Measurements from ENCODE around the gene ZNF516. TPM values are rescaled to one million over a fixed set of nuclear protein-coding genes. Genes with fewer than 3 reads are reported as not detected.

Gene ZNF516
- total RNA-seq, 1 experiment from 2014 or later = 22.6 TPM

DNA sequence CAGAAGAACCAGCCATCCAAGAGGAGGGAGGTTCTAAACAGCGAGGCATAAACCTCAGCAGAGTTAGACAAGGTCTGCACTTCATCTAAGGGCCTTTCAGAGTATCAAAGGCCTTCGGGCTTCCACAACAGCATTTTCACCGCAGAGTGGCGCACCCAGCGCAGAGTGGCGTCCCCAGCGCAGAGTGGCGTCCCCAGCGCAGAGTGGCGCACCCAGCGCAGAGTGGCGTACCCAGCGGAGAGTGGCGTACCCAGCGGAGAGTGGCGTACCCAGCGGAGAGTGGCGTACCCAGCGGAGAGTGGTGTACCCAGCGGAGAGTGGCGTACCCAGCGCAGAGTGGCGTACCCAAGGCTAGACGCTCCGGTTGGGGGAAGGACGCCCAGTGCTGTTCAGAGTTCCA is 137.9 kb downstream of the ZNF516 start:
- H2BK120ac ChIP-seq (ENCODE audit: low read depth, low read length, poor library complexity, severe bottlenecking) = no peak overlapping the region
- H3T11ph ChIP-seq (ENCODE audit: low read length) = no peak overlapping the region
- WGBS (ENCODE audit: extremely low coverage, insufficient read length, low lambda C conversion rate) = no CpG with 5 or more reads among the region's 26 CpGs
- no peak overlapping the region for H2BK5ac ChIP-seq (ENCODE audit: insufficient read length, low read length)
- no peak overlapping the region for H2BK15ac ChIP-seq (ENCODE audit: low read depth, low read length)
- H2AFZ ChIP-seq (ENCODE audit: low read length) = no peak overlapping the region
- no peak overlapping the region for H4K91ac ChIP-seq (ENCODE audit: insufficient read length, low read depth, low read length)
- no peak overlapping the region for H4K5ac ChIP-seq (ENCODE audit: insufficient read length, low read depth, low read length)
- H3K4me3 Mint-ChIP-seq = no peak overlapping the region
- H3K79me1 ChIP-seq (ENCODE audit: insufficient read depth, low read depth, low read length, poor library complexity, severe bottlenecking) = no peaks in the 10 kb centered on the region
- H2BK20ac ChIP-seq (ENCODE audit: low read depth, low read length, poor library complexity, severe bottlenecking) = no peak overlapping the region
- H2BK12ac ChIP-seq (ENCODE audit: insufficient read length, low read depth, low read length) = no peak overlapping the region
- no peak overlapping the region for H3K27ac ChIP-seq (ENCODE audit: insufficient read length, low read depth, low read length)
- no peaks in the 10 kb centered on the region for H3K9me3 ChIP-seq (ENCODE audit: control insufficient read depth, low read depth, low read length)
- no peaks in the 10 kb centered on the region for H3K27me3 ChIP-seq (ENCODE audit: insufficient read depth, low read length)
- no peak overlapping the region for H3K56ac ChIP-seq (ENCODE audit: insufficient read length, low read depth, low read length)
- no peak for DNase-seq
- H3K36me3 Mint-ChIP-seq (ENCODE audit: insufficient read depth in 1 of 3, low read depth in 3 of 3) = peaks cover 12 to 33% (median 14%) of the 10 kb centered on the region in 3 experiments
- H4K8ac ChIP-seq (replicated peaks; ENCODE audit: insufficient read length, low read depth, low read length) = no peak overlapping the region
- no peaks in the 10 kb centered on the region for H3K23me2 ChIP-seq (ENCODE audit: insufficient read length, low read depth, low read length, poor library complexity, severe bottlenecking)
- H3K79me2 ChIP-seq (ENCODE audit: insufficient read depth, low read length) = no peaks in the 10 kb centered on the region
- TF ChIP-seq, protein P1, sequence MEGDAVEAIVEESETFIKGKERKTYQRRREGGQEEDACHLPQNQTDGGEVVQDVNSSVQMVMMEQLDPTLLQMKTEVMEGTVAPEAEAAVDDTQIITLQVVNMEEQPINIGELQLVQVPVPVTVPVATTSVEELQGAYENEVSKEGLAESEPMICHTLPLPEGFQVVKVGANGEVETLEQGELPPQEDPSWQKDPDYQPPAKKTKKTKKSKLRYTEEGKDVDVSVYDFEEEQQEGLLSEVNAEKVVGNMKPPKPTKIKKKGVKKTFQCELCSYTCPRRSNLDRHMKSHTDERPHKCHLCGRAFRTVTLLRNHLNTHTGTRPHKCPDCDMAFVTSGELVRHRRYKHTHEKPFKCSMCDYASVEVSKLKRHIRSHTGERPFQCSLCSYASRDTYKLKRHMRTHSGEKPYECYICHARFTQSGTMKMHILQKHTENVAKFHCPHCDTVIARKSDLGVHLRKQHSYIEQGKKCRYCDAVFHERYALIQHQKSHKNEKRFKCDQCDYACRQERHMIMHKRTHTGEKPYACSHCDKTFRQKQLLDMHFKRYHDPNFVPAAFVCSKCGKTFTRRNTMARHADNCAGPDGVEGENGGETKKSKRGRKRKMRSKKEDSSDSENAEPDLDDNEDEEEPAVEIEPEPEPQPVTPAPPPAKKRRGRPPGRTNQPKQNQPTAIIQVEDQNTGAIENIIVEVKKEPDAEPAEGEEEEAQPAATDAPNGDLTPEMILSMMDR (conservative IDR thresholded peaks at IDR 0.05) = no peak
- no peaks in the 10 kb centered on the region for H4K20me1 ChIP-seq (ENCODE audit: control insufficient read depth, insufficient read depth, insufficient read length)
- no peak overlapping the region for H2AK5ac ChIP-seq (ENCODE audit: insufficient read length, low read length)
- H3K18ac ChIP-seq (ENCODE audit: insufficient read length, low read depth, low read length) = no peak overlapping the region
- H3K9ac ChIP-seq (ENCODE audit: extremely low read depth, insufficient read length, low read length) = no peak overlapping the region
- H3K4me1 ChIP-seq (ENCODE audit: insufficient read depth, low read length) = 0 out of 2 replicates have a peak, but pooled peaks cover 4% of the 10 kb centered on the region
- H3K4me2 ChIP-seq (ENCODE audit: insufficient read depth, insufficient read length, low read length) = no peak overlapping the region
- H3K27ac Mint-ChIP-seq = no peak overlapping the region
- no peak overlapping the region for H3K4ac ChIP-seq (ENCODE audit: low read depth, low read length)
- no peak overlapping the region for H3K14ac ChIP-seq (ENCODE audit: insufficient read depth, low read length)
- H3K23ac ChIP-seq (ENCODE audit: insufficient read length, low read depth, low read length) = no peak overlapping the region
- peaks cover 12 to 21% of the 10 kb centered on the region in 2 experiments for H3K4me1 Mint-ChIP-seq
- H3K9me3 Mint-ChIP-seq = peaks cover 3 to 9% of the 10 kb centered on the region in 2 experiments; a peak in 4 of 5 replicates
- peaks cover 2% of the 10 kb centered on the region; the same call in 1 of the 2 replicates for H3K27me3 Mint-ChIP-seq (ENCODE audit: low read depth)

Measured in H9 (cell line).